HG02763 (cell line): ENCODE results near the gene NEK6.

Source experiments
- ATAC-seq: cut with Tn5 transposase; IDR thresholded peaks from one replicate; pipeline ENCODE4 v1.9.1; 2021; ENCODE audit warnings: mild to moderate bottlenecking, moderate library complexity; ENCODE audit not compliant: unreplicated experiment

The NEK6 gene

DNA sequence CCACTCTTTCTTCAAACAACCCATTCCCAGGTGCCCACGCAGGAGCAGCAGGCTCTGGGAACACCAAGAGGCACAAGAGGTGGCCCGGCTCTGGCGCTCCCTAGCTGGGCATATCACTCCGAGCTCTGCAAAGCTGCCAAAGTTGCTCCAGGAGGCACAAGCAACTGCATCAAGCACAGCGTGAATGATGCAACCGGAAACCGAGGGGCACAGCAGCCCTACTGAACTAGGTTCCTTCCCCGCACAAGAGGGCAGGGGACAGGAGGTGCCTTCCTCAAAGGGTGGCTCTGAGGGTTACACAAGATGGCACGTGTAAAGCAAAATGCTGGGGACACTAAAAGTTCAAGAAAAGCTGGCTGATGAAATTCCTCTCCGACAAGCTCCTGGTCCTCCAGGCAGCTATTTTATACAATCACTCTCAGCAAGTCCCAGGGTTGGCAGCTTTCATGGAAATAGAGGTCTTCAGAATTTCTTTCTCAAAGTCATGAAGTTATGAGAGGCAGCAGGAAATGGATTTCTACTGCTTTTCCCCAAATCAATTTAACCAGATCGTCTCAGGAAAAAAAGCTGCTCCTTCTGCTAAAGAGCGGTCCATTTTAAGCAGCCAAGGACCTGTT lies 134.6 kb downstream of the NEK6 start:
- ATAC-seq = no peak

DNA sequence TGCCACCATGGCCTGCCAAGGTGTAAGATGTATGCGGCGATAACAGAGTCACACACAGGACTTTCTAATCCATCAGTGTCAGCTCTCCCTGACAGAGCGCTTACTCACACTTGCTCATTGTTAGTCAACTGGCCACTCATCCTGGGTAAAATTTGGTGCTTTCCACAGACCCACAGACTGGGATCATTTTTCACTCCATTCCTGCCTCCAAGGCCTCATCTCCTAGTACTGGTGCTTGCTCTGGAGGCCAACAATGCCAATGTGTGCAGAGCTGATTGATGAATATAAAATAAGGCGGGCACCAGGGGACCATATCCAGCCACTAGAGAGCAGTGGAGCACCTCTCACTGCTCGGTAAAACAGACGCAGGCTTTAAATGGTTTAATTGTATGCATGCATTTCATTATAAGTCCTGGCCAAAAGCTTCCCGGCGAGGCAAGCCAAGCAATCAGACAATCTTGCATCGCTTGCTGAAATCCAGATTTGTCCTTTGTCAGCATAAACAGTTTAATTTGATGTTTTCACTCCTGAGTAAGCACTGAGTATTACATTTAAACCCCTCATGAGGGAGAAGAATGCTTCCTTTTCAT lies 135.2 kb downstream of the NEK6 start:
- no peak for ATAC-seq

DNA sequence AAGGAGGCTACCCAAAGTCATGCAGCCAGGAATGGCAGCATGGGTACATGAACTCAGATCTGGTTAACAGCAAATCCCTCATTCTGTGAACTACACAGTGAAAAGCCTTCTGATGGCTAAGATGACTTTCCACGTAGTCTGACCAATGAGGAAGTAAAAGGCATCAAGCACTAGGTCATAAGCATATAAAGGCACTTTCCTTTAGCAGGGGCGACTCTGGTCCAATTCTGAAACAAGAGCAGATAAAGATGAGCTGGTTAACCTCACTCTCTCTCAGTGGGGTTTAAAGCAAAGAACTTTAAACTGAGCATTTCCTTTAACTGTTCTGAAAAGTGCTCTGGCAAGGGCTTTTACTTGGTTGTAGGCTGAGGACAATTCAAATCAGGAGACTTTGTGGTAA lies 136.4 kb downstream of the NEK6 start:
- ATAC-seq = no peak

DNA sequence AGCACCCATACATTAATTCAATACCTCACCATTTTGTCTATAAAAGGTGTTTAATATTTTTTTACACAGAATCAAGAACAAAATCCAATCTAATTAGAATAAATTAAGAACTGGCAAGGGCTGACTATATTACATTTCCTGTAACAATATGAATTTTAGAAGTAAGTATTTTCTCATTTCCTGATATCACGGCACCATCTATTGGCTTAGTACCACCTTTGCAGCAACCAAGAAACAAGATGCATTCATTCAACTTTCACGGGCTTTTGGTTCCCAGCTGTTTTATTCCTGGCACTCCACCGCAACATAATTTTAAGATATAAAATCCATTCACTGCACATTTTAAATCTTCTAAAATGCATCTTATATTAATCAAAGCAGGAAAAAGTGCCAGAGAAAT lies 136.8 kb downstream of the NEK6 start:
- no peak for ATAC-seq

DNA sequence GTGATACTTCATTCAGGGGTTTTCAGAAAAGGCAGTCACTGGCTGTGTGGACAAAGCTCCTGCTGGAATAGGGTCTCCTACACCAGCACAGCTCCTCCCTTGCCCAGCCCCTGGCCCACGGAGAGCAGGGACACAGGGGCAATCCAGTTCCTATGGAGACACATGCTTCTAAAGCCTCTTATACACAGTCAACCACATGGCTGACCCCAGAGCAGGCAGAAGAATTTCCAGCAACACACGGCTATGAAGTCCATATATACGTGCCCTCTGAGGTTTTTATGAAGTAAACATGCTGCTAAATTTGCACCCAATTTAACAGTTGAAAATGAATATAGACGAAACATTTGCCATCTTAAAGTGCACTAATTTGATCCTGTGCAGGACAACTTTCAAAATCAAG lies 138.1 kb downstream of the NEK6 start:
- no peak for ATAC-seq

DNA sequence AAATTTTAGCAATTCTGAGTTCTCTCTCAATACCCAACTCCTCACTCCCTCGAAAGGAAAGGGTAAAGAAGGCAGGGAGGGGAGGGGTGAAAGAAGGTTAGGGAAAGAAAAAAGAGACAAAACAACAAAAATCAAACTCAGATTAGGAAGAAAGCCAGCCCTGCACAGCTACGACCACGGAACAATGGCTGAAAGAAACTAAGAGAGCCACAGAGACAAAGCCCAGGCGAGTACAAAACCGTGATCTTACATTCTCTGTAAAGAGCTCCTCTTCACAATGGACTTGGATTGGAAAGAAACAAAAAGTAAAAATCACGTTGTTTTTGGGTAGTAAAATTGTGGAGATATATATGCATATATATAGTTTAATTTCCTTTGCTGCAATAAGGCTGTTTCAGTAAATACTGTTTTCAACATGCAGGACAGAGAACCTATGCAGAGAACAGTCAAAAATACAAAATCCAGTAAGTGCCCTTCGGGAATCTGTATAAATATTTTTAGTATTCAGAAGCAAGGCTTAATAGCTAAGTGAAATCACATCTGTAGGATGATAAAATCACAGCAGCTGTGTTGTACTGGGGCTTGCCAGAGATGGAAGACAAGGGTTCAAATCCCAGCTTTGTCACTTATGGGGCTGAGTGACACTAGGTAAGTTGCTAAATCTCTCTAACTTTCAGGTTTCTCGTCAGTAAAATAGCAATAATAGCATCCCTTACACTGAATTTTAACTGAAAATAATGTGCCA lies 140.6 kb downstream of the NEK6 start:
- no peak for ATAC-seq

DNA sequence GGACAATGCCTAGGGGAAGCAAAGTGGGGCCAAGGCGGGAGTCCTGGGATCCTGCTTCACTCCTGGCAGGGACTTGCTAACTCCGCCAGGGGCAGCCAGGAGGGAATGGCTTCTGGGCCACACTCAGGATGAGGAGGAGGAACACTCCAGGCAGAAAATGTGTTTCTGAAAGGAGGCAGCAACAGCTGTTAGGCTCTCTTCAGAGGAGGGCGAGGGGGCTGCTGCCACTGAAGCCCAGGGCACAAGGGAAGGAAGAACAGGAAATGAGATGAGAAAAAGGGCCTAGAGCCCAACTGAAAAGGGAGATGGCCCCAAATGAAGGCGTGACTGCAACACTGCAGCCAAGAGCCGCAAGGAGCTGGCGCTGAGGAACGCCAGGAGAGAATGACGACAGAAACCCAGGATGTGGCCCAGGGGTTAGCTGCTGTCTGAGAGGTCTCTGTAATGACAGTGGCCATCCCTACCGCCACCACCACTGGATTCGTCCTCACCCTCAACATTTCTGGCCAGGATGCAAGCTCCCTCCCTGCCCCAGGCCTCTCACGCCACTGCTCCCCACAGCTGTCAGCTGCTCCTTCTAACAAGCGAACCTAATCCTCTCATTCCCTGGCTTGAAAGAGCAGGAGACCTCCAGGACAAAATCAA lies 141.7 kb downstream of the NEK6 start:
- no peak for ATAC-seq

DNA sequence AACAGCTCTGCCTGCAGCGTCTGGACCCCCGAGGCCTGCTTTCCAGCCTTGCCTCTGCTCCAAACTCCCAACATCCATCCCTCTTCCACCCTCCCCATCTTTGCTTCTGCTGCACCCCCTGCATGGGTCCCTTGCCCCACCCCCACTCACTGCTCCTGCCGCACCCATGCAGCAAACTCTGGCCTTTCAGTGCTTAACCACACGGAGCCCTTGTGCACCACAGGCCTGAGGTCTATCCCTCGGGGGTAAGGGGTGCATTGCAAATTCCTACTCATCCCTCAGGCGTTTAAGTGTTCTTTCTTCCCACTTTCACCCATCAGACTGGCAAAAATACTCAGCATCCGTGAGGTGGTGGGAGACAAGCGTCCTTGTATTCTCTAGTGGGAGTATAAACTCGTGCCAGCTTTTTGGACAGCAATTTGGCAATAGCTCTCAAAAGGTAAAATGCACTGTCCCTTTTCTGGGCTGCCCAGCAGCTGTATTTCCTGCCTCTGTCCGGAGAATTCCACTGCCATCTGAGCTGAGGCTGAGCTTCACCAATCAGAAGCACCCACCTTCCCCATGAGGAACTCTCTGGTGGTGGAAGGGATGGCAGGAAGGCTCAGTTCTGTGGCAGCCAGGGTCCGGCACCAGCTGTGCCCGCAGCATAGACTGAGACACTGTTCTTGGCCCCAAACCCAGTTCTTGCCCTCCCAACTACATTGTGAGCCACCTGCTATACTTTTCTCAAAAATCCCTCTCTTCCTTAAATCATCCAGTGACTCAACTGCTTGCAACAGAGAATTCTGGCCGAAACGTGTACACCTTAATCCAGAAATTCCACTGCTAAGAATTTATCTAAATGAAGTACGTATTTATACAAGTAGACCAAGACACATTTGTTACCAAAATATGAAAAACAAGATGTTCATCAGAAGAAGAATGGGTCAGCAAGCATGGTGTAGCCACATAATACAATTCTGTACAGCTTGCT lies 142.5 kb downstream of the NEK6 start:
- no peak for ATAC-seq
